A549 (cell line): ENCODE results near the gene ENPP1. TPM values are rescaled to one million over a fixed set of nuclear protein-coding genes. Genes with fewer than 3 reads are reported as not detected.

ENCODE experiments used
- ATAC-seq, 2 experiments: fragments of 200-7000 bp in 1 of 2; fragments of >200 bp in 1 of 2; cut with Nextera tagmentation in 1 of 2; cut with Tn5 transposase in 1 of 2; 3 replicates each; pipeline versions ENCODE4 v1.8.0 to v1.9.1; 2018 to 2020; ENCODE audit warnings: mild to moderate bottlenecking in 1 of 2, moderate library complexity in 1 of 2
- CTCF ChIA-PET: fragments of 300-600 bp; sonication (Branson Sonifier 250); formaldehyde crosslinking; extraction: SDS; loops from one replicate; lab custom pipeline; 2021; ENCODE audit warnings: antibody characterized with exemption, inconsistent platforms; lab: Yijun Ruan, JAX
- POLR2A ChIA-PET: fragments of 350-600 bp; formaldehyde crosslinking; extraction: SDS; loops from one replicate; lab custom pipeline; 2021; ENCODE audit warnings: antibody characterized with exemption, inconsistent platforms; lab: Yijun Ruan, JAX
- DNase-seq, 2 experiments: peaks; one replicate each; pipeline versions ENCODE4 v3.0.0 to v3.0.0-alpha.2; 2011 to 2016; ENCODE audit warnings: low read depth in 1 of 2, low spot score in 1 of 2
- FAIRE-seq: peaks from 2 replicates; lab custom pipeline; 2011; peaks lifted over from hg19 to GRCh38; lab: Jason Lieb, UNC
- H3K27ac ChIP-seq, 2 experiments: fragments of >200 bp; sonication (Bioruptor Twin); formaldehyde crosslinking; 3 replicates each; pipeline ENCODE4 v1.5.1; 2016 to 2017
- H3K4me1 ChIP-seq: fragments of >200 bp; sonication (Bioruptor Twin); formaldehyde crosslinking; 3 replicates; pipeline ENCODE4 v1.6.1; 2016
- H3K4me2 ChIP-seq: fragments of >200 bp; sonication (Bioruptor Twin); formaldehyde crosslinking; 3 replicates; pipeline ENCODE4 v1.6.1; 2016
- H3K4me3 ChIP-seq: fragments of >200 bp; sonication (Bioruptor Twin); formaldehyde crosslinking; 3 replicates; pipeline ENCODE4 v1.5.1; 2016
- H3K9me3 ChIP-seq: fragments of >200 bp; sonication (Bioruptor Twin); formaldehyde crosslinking; 3 replicates; pipeline ENCODE4 v1.6.1; 2016
- BCL3 ChIP-seq: fragments of >200 bp; sonication (Bioruptor Twin); formaldehyde crosslinking; IDR thresholded peaks from 3 replicates; pipeline ENCODE4 v1.6.1; 2016
- CHD2 ChIP-seq: fragments of 150-350 bp; IDR thresholded peaks from 2 replicates; pipeline ENCODE4 v1.6.1; 2014; ENCODE audit warnings: low read length; ENCODE audit not compliant: partially characterized antibody
- E2F6 ChIP-seq: IDR thresholded peaks from 2 replicates; pipeline ENCODE4 v1.6.1; 2012; ENCODE audit warnings: low read depth, borderline replicate concordance
- EHF ChIP-seq: fragments of 250-450 bp; sonication (Bioruptor Pico); IDR thresholded peaks from 2 replicates; pipeline ENCODE4 v1.5.0; 2020; ENCODE audit warnings: mild to moderate bottlenecking
- EHMT2 ChIP-seq: fragments of 200-600 bp; sonication (generic); IDR thresholded peaks from 2 replicates; pipeline ENCODE4 v1.6.1; 2016; ENCODE audit warnings: antibody characterized with exemption, low read depth, mild to moderate bottlenecking, moderate library complexity
- FOXS1 ChIP-seq: fragments of 250-450 bp; sonication (Bioruptor Pico); IDR thresholded peaks from 2 replicates; pipeline ENCODE4 v1.5.0; 2020; ENCODE audit warnings: mild to moderate bottlenecking, moderate library complexity
- HDAC2 ChIP-seq: fragments of 200-600 bp; sonication (generic); IDR thresholded peaks from 2 replicates; pipeline ENCODE4 v1.6.1; 2016
- HEYL ChIP-seq: fragments of 250-450 bp; sonication (Bioruptor Pico); IDR thresholded peaks from 2 replicates; pipeline ENCODE4 v1.8.0; 2021; ENCODE audit warnings: mild to moderate bottlenecking, moderate library complexity
- HOXB13 ChIP-seq: fragments of 250-450 bp; sonication (Bioruptor Pico); IDR thresholded peaks from 2 replicates; pipeline ENCODE4 v1.5.0; 2020; ENCODE audit warnings: low read depth, mild to moderate bottlenecking, moderate library complexity
- HOXB5 ChIP-seq: fragments of 250-450 bp; sonication (Bioruptor Pico); IDR thresholded peaks from 2 replicates; pipeline ENCODE4 v1.5.0; 2020; ENCODE audit warnings: mild to moderate bottlenecking, moderate library complexity
- JUNB ChIP-seq: fragments of >200 bp; sonication (Bioruptor Twin); formaldehyde crosslinking; IDR thresholded peaks from 2 replicates; pipeline ENCODE4 v1.6.1; 2016
- KDM1A ChIP-seq: fragments of 200-600 bp; sonication (generic); IDR thresholded peaks from 2 replicates; pipeline ENCODE4 v1.6.1; 2016; ENCODE audit warnings: low read depth, mild to moderate bottlenecking
- MAZ ChIP-seq: fragments of 150-350 bp; IDR thresholded peaks from 2 replicates; pipeline ENCODE4 v1.6.1; 2014; ENCODE audit warnings: antibody characterized with exemption, low read depth, low read length, borderline replicate concordance
- NFE2L2 ChIP-seq: fragments of 150-350 bp; conservative IDR thresholded peaks from 2 replicates; pipeline ENCODE4 v1.6.1; 2014; ENCODE audit warnings: low read length
- NR3C1 ChIP-seq: fragments of >200 bp; sonication (Bioruptor Twin); formaldehyde crosslinking; IDR thresholded peaks from 3 replicates; pipeline ENCODE4 v1.6.1; 2017
- POLR2A ChIP-seq: IDR thresholded peaks from 2 replicates; pipeline ENCODE4 v1.6.1; 2012; ENCODE audit warnings: mild to moderate bottlenecking, low read length
- RAD21 ChIP-seq, 2 experiments: fragments of >200 bp in 1 of 2; sonication (Bioruptor Twin) in 1 of 2; formaldehyde crosslinking in 1 of 2; IDR thresholded peaks in 1 of 2; conservative IDR thresholded peaks in 1 of 2; 2 replicates in 1 of 2; 3 replicates in 1 of 2; pipeline ENCODE4 v1.6.1; 2012 to 2018; ENCODE audit warnings: inconsistent platforms in 1 of 2
- RARB ChIP-seq: fragments of 250-450 bp; sonication (Bioruptor Pico); IDR thresholded peaks from 2 replicates; pipeline ENCODE4 v1.8.0; 2021; ENCODE audit warnings: mild to moderate bottlenecking, moderate library complexity
- RFX5 ChIP-seq: fragments of 450-650 bp; IDR thresholded peaks from 2 replicates; pipeline ENCODE4 v1.7.1; 2014; ENCODE audit warnings: antibody characterized with exemption, mild to moderate bottlenecking, moderate library complexity
- TFCP2L1 ChIP-seq: fragments of 250-450 bp; sonication (Bioruptor Pico); IDR thresholded peaks from 2 replicates; pipeline ENCODE4 v1.5.0; 2021; ENCODE audit warnings: mild to moderate bottlenecking
- WGBS: methylation state at CpG from one replicate; pipeline ENCODE4 v1.1.6; 2017; ENCODE audit errors: missing lambda C conversion rate; 5-methylcytosine and 5-hydroxymethylcytosine counted together
- polyA plus RNA-seq, 4 experiments: library from polyadenylated mRNA; depleted of rRNA in 3 of 4; stranded (reverse); fragments of >200 nt; fragmentation: RNase III in 1 of 4; extraction: RNeasy Plus Mini Kit Qiagen cat#74134 plus additional on column Dnase treatment in 1 of 4; gene quantifications; 2 replicates in 3 of 4; 3 replicates in 1 of 4; pipeline ENCODE4 v1.2.3, GENCODE V29; 2011 to 2017
- TF ChIP-seq, protein P1 (sequence below): fragments of 250-450 bp; sonication (Bioruptor Pico); IDR thresholded peaks from 2 replicates; pipeline ENCODE4 v1.5.0; 2021; ENCODE audit warnings: mild to moderate bottlenecking, moderate library complexity, borderline replicate concordance

The ENPP1 gene
- polyA plus RNA-seq, 2 of the 4 experiments (the other 2 are of a cell fraction): 0.97 to 5.3 TPM

- no peak for ATAC-seq
- H3K4me3 ChIP-seq: no peak overlapping the region
- no peak for FAIRE-seq
- CTCF ChIA-PET: interaction anchor here (1.2 kb wide), 1 partner anchor 10 kb away, joined by 3 read pairs; no protein-coding TSS in a partner anchor
- no peak for TF ChIP-seq E2F6
- no peak for TF ChIP-seq HOXB5
- no peak for TF ChIP-seq EHMT2
- TF ChIP-seq RFX5: no peak
- TF ChIP-seq NR3C1: no peak
- DNase-seq: no peak
- H3K9me3 ChIP-seq: no peaks in the 10 kb centered on the region
- H3K27ac ChIP-seq: no peak overlapping the region
- POLR2A ChIA-PET: no interaction called here
- H3K4me2 ChIP-seq: no peak overlapping the region
- H3K4me1 ChIP-seq: no peaks in the 10 kb centered on the region
- 29% methylated on average over 4 of the region's 4 CpGs for WGBS
Measured at GRCh38 chr6:131765804-131766135, 42.0 kb upstream of the ENPP1 start.

- WGBS: 58% methylated on average over 2 of the region's 2 CpGs
- Histone ChIP-seq H3K9me3 (no peaks in the 10 kb centered on the region), H3K27ac (no peak overlapping the region), H3K4me1 (no peaks in the 10 kb centered on the region), H3K4me3 (no peak overlapping the region), H3K4me2 (no peak overlapping the region)
- CTCF ChIA-PET: interaction anchor here (1.2 kb wide), 1 partner anchor 71 kb away, joined by 3 read pairs; no protein-coding TSS in a partner anchor
- FAIRE-seq (no peak), DNase-seq (no peak), ATAC-seq (no peak)
- POLR2A ChIA-PET: no interaction called here
- no peak for TF ChIP-seq FOXS1 (CRISPR knock-in tag)
- no peak for TF ChIP-seq MAZ
- TF ChIP-seq TFCP2L1: no peak
- TF ChIP-seq RARB (CRISPR knock-in tag): no peak
- TF ChIP-seq KDM1A: no peak
- TF ChIP-seq POLR2A: no peak
- no peak for TF ChIP-seq HOXB13 (CRISPR knock-in tag)
- TF ChIP-seq HDAC2: no peak
- TF ChIP-seq NR3C1: no peak
- no peak for TF ChIP-seq NFE2L2
Measured at GRCh38 chr6:131766631-131767030, 41.2 kb upstream of the ENPP1 start.

DNA sequence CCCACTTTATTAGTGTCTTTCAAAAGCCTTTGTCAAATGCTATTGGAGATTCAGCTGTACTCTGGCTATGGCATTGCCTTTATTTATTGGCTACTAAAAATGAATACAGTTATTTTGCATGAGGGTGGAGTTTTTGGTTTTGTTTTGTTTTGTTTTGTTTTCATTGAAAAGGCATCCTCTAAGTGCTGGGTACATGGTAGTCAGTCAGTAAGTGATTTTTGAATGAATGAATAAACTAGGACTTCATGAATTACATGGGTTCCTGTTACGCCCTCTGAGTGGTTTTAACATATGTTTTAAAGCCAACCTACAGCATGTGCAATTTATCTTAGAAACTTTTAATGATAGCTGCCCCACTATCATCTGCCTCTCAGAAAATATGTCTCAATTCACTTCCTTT is 38.9 kb upstream of the ENPP1 start:
- TF ChIP-seq POLR2A (no peak), JUNB (no peak), RAD21 (conservative IDR thresholded peaks at IDR 0.05 in 1 of 2, IDR thresholded peaks at IDR 0.05 in 1 of 2) (no peak), HEYL (CRISPR knock-in tag) (no peak), EHF (CRISPR knock-in tag) (no peak), BCL3 (no peak), CHD2 (no peak)
- TF ChIP-seq, protein P1, sequence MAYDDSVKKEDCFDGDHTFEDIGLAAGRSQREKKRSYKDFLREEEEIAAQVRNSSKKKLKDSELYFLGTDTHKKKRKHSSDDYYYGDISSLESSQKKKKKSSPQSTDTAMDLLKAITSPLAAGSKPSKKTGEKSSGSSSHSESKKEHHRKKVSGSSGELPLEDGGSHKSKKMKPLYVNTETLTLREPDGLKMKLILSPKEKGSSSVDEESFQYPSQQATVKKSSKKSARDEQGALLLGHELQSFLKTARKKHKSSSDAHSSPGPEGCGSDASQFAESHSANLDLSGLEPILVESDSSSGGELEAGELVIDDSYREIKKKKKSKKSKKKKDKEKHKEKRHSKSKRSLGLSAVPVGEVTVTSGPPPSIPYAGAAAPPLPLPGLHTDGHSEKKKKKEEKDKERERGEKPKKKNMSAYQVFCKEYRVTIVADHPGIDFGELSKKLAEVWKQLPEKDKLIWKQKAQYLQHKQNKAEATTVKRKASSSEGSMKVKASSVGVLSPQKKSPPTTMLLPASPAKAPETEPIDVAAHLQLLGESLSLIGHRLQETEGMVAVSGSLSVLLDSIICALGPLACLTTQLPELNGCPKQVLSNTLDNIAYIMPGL (CRISPR knock-in tag): no peak
- TF ChIP-seq, all 56 proteins: peak for 0
- Histone ChIP-seq H3K4me2 (no peak overlapping the region), H3K27ac (no peak overlapping the region), H3K4me1 (no peaks in the 10 kb centered on the region), H3K4me3 (no peak overlapping the region), H3K9me3 (no peaks in the 10 kb centered on the region)
- FAIRE-seq: no peak
- CTCF ChIA-PET: no interaction called here
- no peak for ATAC-seq
- DNase-seq: no peak
- POLR2A ChIA-PET: no interaction called here
- 78% methylated on average over 1 of the region's 1 CpG for WGBS
